HL-60 (cell line): ENCODE measurements around the gene INPP5E.
A peak's percentile ranks its signal among the peaks of the same experiment; 100 is the strongest.

ENCODE experiments used
- DNase-seq, 2 experiments: peaks; one replicate each; pipeline ENCODE4 v3.0.0-alpha.2; 2010 to 2020; ENCODE audit warnings: low read depth in 1 of 2, low spot score in 1 of 2
- H3K27ac ChIP-seq: fragments of 250-450 bp; sonication (Bioruptor Pico); replicated peaks from 2 replicates; pipeline ENCODE4 v1.5.1; 2020; ENCODE audit warnings: mild to moderate bottlenecking, moderate library complexity
- H3K27me3 ChIP-seq: fragments of 250-450 bp; sonication (Bioruptor Pico); 2 replicates; pipeline ENCODE4 v1.5.1; 2021; ENCODE audit warnings: mild to moderate bottlenecking, moderate library complexity; ENCODE audit not compliant: insufficient read depth, poor library complexity, severe bottlenecking
- H3K4me3 ChIP-seq: replicated peaks from 2 replicates; pipeline ENCODE4 v1.5.1; 2011; ENCODE audit warnings: mild to moderate bottlenecking, control low read depth, low read length; ENCODE audit not compliant: insufficient read depth
- CTCF ChIP-seq: IDR thresholded peaks from one replicate; pipeline ENCODE4 v1.5.1; 2011; ENCODE audit warnings: low read length, control low read depth, inconsistent platforms; ENCODE audit not compliant: insufficient read depth
- GABPA ChIP-seq: IDR thresholded peaks from 2 replicates; pipeline ENCODE4 v1.6.1; 2012; ENCODE audit warnings: low read depth
- POLR2AphosphoS5 ChIP-seq: IDR thresholded peaks from 2 replicates; pipeline ENCODE4 v1.6.1; 2012; ENCODE audit warnings: low read depth
- REST ChIP-seq: IDR thresholded peaks from 2 replicates; pipeline ENCODE4 v1.6.1; 2012; ENCODE audit warnings: low read depth; ENCODE audit not compliant: insufficient replicate concordance
- SPI1 ChIP-seq: IDR thresholded peaks from 2 replicates; pipeline ENCODE4 v1.6.1; 2012; ENCODE audit warnings: low read depth, mild to moderate bottlenecking, borderline replicate concordance

INPP5E gene

GRCh38 chr9:136389396-136389795, 50.2 kb downstream of the INPP5E start:
- Histone ChIP-seq H3K27ac (no peak overlapping the region), H3K4me3 (no peak overlapping the region), H3K27me3 (no peaks in the 10 kb centered on the region)
- DNase-seq = no peak
- TF ChIP-seq REST (no peak), GABPA (no peak), SPI1 (no peak), CTCF (no peak), POLR2AphosphoS5 (no peak)

GRCh38 chr9:136387217-136387616, 52.4 kb downstream of the INPP5E start:
- Histone ChIP-seq H3K27me3 (no peaks in the 10 kb centered on the region), H3K4me3 (no peak overlapping the region), H3K27ac (no peak overlapping the region)
- no peak for DNase-seq
- TF ChIP-seq CTCF (no peak), SPI1 (no peak), GABPA (no peak), REST (no peak), POLR2AphosphoS5 (no peak)

GRCh38 chr9:136386018-136386417, 53.6 kb downstream of the INPP5E start:
- peak in 1 of 2 experiments; percentile 67 for DNase-seq
- Histone ChIP-seq H3K4me3 (no peak overlapping the region), H3K27ac (peak overlapping the region; percentile 18; the same call in 1 of the 2 replicates), H3K27me3 (no peaks in the 10 kb centered on the region)
- TF ChIP-seq SPI1 (peak; percentile 69; the same call in 1 of the 2 replicates), CTCF (no peak), GABPA (no peak)

GRCh38 chr9:136385015-136385414, 54.6 kb downstream of the INPP5E start:
- DNase-seq = peak in 1 of 2 experiments; percentile 67
- Histone ChIP-seq H3K27me3 (no peaks in the 10 kb centered on the region), H3K4me3 (no peak overlapping the region), H3K27ac (peak overlapping the region; percentile 17; the same call in 1 of the 2 replicates)
- TF ChIP-seq GABPA = no peak
- TF ChIP-seq REST = no peak
- no peak for TF ChIP-seq CTCF
- TF ChIP-seq POLR2AphosphoS5 = 0 out of 2 replicates have a peak, but pooled peaks have one; percentile 32
- peak; percentile 60; the same call in 1 of the 2 replicates for TF ChIP-seq SPI1
